ENCODE data around the gene MBP. TPM values are rescaled to one million over a fixed set of nuclear protein-coding genes. Genes with fewer than 3 reads are reported as not detected.

MBP gene
- total and polyA plus RNA-seq, 10 of the 15 experiments (the other 5 are each of a cell fraction or from before 2014, with no cell fraction given): 12.2 to 67.8 (median 42.1) TPM

DNA sequence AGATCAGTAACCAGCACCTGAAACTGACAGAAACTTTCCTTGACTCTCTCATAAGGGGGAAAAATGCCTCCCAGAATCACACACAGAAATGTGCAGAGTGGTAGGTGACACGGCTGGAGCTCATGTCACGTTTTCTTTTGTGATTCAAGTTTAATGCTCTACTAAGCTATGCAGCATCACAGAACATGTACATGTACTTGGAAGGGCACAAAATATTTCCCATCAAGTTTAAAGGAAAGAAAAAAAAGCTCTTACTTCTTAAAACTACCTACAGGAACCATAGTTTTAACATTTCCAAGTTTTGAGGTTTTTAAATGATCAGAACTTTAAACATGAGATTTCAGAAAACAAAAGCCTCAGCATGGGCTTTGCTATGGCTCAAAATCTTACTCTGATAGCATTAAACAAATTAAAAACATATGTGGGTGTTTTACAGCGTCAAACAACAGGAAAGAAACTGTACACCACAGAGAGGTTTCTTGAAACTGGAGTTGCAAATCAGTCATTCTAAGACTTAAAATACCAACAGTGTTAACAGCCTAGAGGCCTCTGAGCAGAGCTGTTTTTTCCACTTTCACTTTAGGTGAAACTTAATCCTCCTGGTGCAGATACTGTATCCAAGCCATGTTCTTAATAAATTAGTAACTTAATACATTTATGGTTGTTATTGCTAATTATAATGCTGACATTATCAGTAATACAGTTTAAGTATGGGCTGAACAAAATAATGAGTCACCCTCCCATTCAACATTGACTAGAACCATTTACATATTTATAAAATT, 30.1 kb downstream of the MBP start (continued):
- TF ChIP-seq KAT2A (conservative IDR thresholded peaks at IDR 0.05; ENCODE audit: control insufficient read depth, low read depth, low read length): no peak
- TF ChIP-seq YBX1 (IDR thresholded peaks at IDR 0.05): no peak
- no peak for TF ChIP-seq ZNF384 (IDR thresholded peaks at IDR 0.05; ENCODE audit: borderline replicate concordance, low read depth, low read length)
- no peak for TF ChIP-seq KLF5 (IDR thresholded peaks at IDR 0.05; ENCODE audit: partially characterized antibody)
- TF ChIP-seq POLR2AphosphoS2 (IDR thresholded peaks at IDR 0.05; ENCODE audit: low read depth, low read length): no peak
- no peak for TF ChIP-seq ASH2L (IDR thresholded peaks at IDR 0.05; ENCODE audit: borderline replicate concordance, low read depth)
- TF ChIP-seq GABPA (IDR thresholded peaks at IDR 0.05; ENCODE audit: low read depth): peak; percentile 25; the same call in 1 of the 2 replicates
- TF ChIP-seq, protein P1, sequence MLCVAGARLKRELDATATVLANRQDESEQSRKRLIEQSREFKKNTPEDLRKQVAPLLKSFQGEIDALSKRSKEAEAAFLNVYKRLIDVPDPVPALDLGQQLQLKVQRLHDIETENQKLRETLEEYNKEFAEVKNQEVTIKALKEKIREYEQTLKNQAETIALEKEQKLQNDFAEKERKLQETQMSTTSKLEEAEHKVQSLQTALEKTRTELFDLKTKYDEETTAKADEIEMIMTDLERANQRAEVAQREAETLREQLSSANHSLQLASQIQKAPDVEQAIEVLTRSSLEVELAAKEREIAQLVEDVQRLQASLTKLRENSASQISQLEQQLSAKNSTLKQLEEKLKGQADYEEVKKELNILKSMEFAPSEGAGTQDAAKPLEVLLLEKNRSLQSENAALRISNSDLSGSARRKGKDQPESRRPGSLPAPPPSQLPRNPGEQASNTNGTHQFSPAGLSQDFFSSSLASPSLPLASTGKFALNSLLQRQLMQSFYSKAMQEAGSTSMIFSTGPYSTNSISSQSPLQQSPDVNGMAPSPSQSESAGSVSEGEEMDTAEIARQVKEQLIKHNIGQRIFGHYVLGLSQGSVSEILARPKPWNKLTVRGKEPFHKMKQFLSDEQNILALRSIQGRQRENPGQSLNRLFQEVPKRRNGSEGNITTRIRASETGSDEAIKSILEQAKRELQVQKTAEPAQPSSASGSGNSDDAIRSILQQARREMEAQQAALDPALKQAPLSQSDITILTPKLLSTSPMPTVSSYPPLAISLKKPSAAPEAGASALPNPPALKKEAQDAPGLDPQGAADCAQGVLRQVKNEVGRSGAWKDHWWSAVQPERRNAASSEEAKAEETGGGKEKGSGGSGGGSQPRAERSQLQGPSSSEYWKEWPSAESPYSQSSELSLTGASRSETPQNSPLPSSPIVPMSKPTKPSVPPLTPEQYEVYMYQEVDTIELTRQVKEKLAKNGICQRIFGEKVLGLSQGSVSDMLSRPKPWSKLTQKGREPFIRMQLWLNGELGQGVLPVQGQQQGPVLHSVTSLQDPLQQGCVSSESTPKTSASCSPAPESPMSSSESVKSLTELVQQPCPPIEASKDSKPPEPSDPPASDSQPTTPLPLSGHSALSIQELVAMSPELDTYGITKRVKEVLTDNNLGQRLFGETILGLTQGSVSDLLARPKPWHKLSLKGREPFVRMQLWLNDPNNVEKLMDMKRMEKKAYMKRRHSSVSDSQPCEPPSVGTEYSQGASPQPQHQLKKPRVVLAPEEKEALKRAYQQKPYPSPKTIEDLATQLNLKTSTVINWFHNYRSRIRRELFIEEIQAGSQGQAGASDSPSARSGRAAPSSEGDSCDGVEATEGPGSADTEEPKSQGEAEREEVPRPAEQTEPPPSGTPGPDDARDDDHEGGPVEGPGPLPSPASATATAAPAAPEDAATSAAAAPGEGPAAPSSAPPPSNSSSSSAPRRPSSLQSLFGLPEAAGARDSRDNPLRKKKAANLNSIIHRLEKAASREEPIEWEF (IDR thresholded peaks at IDR 0.05; ENCODE audit: insufficient replicate concordance, low read depth, low read length): peak; percentile 42
- peak; percentile 33; the same call in 1 of the 2 replicates for TF ChIP-seq ZBED1 (IDR thresholded peaks at IDR 0.05; ENCODE audit: borderline replicate concordance)
- peak; percentile 61 for TF ChIP-seq IKZF1 (conservative IDR thresholded peaks at IDR 0.05)
- no peak for TF ChIP-seq SREBF2 (IDR thresholded peaks at IDR 0.05; ENCODE audit: low read length)
- TF ChIP-seq SUZ12 (IDR thresholded peaks at IDR 0.05; ENCODE audit: unreplicated experiment): no peak
- TF ChIP-seq, protein P2, sequence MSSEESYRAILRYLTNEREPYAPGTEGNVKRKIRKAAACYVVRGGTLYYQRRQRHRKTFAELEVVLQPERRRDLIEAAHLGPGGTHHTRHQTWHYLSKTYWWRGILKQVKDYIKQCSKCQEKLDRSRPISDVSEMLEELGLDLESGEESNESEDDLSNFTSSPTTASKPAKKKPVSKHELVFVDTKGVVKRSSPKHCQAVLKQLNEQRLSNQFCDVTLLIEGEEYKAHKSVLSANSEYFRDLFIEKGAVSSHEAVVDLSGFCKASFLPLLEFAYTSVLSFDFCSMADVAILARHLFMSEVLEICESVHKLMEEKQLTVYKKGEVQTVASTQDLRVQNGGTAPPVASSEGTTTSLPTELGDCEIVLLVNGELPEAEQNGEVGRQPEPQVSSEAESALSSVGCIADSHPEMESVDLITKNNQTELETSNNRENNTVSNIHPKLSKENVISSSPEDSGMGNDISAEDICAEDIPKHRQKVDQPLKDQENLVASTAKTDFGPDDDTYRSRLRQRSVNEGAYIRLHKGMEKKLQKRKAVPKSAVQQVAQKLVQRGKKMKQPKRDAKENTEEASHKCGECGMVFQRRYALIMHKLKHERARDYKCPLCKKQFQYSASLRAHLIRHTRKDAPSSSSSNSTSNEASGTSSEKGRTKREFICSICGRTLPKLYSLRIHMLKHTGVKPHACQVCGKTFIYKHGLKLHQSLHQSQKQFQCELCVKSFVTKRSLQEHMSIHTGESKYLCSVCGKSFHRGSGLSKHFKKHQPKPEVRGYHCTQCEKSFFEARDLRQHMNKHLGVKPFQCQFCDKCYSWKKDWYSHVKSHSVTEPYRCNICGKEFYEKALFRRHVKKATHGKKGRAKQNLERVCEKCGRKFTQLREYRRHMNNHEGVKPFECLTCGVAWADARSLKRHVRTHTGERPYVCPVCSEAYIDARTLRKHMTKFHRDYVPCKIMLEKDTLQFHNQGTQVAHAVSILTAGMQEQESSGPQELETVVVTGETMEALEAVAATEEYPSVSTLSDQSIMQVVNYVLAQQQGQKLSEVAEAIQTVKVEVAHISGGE (CRISPR knock-in tag; IDR thresholded peaks at IDR 0.05): no peak
- no peak for TF ChIP-seq NFYA (IDR thresholded peaks at IDR 0.05; ENCODE audit: borderline replicate concordance, low read depth, low read length)
- TF ChIP-seq, protein P3, sequence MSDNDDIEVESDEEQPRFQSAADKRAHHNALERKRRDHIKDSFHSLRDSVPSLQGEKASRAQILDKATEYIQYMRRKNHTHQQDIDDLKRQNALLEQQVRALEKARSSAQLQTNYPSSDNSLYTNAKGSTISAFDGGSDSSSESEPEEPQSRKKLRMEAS (IDR thresholded peaks at IDR 0.05; ENCODE audit: low read depth, low read length): no peak
- TF ChIP-seq CHD2 (IDR thresholded peaks at IDR 0.05; ENCODE audit: borderline replicate concordance, low read depth, low read length): 0 out of 2 replicates have a peak, but pooled peaks have one; percentile 27
- TF ChIP-seq TBL1XR1 (IDR thresholded peaks at IDR 0.05; ENCODE audit: low read depth, low read length): peak; percentile 83
- TF ChIP-seq ZNF622 (IDR thresholded peaks at IDR 0.05): no peak
- TF ChIP-seq, protein P4, sequence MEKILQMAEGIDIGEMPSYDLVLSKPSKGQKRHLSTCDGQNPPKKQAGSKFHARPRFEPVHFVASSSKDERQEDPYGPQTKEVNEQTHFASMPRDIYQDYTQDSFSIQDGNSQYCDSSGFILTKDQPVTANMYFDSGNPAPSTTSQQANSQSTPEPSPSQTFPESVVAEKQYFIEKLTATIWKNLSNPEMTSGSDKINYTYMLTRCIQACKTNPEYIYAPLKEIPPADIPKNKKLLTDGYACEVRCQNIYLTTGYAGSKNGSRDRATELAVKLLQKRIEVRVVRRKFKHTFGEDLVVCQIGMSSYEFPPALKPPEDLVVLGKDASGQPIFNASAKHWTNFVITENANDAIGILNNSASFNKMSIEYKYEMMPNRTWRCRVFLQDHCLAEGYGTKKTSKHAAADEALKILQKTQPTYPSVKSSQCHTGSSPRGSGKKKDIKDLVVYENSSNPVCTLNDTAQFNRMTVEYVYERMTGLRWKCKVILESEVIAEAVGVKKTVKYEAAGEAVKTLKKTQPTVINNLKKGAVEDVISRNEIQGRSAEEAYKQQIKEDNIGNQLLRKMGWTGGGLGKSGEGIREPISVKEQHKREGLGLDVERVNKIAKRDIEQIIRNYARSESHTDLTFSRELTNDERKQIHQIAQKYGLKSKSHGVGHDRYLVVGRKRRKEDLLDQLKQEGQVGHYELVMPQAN (conservative IDR thresholded peaks at IDR 0.05): 0 out of 2 replicates have a peak, but pooled peaks have one; percentile 3

Data from GM12878 (cell line).